Measurements from ENCODE around the gene STK40.

STK40 gene

GRCh38 chr1:36306210-36306901, 79.4 kb downstream of the STK40 start, which contains the start of gene SH3D21:
Gene SH3D21 (plus strand): TSS chr1:36306368. CDS start chr1:36306421, 53 bp downstream.
- Histone ChIP-seq H3K27me3 (ENCODE audit: control insufficient read depth, insufficient read depth, low read length) (no peaks in the 10 kb centered on the region), H2AFZ (peak within 1 kb of the TSS; percentile 83), H3K4me2 (ENCODE audit: low read length) (peak within 1 kb of the TSS; percentile 84), H3K4me1 (no peaks in the 10 kb centered on the region), H3K9me3 (ENCODE audit: control insufficient read depth, low read length) (no peaks in the 10 kb centered on the region), H3K9ac (no peak within 1 kb of the TSS), H3K36me3 (ENCODE audit: control insufficient read depth, insufficient read depth, low read length) (no peaks in the 10 kb centered on the region), H3K79me2 (no peaks in the 10 kb centered on the region), H3K4me3 (ENCODE audit: low read depth, low read length) (peak within 1 kb of the TSS; percentile 51), H3K27ac (peak within 1 kb of the TSS; percentile 29)
- TF ChIP-seq CTCF (IDR thresholded peaks at IDR 0.05): no peak

GRCh38 chr1:36305915-36306209, 79.9 kb downstream of the STK40 start:
- no peaks in the 10 kb centered on the region for H3K4me1 ChIP-seq
- H3K36me3 ChIP-seq (ENCODE audit: control insufficient read depth, insufficient read depth, low read length): no peaks in the 10 kb centered on the region
- no peak overlapping the region for H2AFZ ChIP-seq
- H3K9ac ChIP-seq: no peak overlapping the region
- H3K27me3 ChIP-seq (ENCODE audit: control insufficient read depth, insufficient read depth, low read length): no peaks in the 10 kb centered on the region
- no peaks in the 10 kb centered on the region for H3K9me3 ChIP-seq (ENCODE audit: control insufficient read depth, low read length)
- H3K4me2 ChIP-seq (ENCODE audit: low read length): no peak overlapping the region
- H3K27ac ChIP-seq: no peak overlapping the region
- H3K79me2 ChIP-seq: no peaks in the 10 kb centered on the region
- H3K4me3 ChIP-seq (ENCODE audit: low read depth, low read length): peak overlapping the region; percentile 51
- no peak for TF ChIP-seq CTCF (IDR thresholded peaks at IDR 0.05)

GRCh38 chr1:36304970-36305914, 80.5 kb downstream of the STK40 start:
- TF ChIP-seq CTCF (IDR thresholded peaks at IDR 0.05): no peak
- H2AFZ ChIP-seq: no peak overlapping the region
- H3K4me2 ChIP-seq (ENCODE audit: low read length): no peak overlapping the region
- no peak overlapping the region for H3K27ac ChIP-seq
- H3K79me2 ChIP-seq: no peaks in the 10 kb centered on the region
- no peak overlapping the region for H3K4me3 ChIP-seq (ENCODE audit: low read depth, low read length)
- H3K9ac ChIP-seq: no peak overlapping the region
- no peaks in the 10 kb centered on the region for H3K9me3 ChIP-seq (ENCODE audit: control insufficient read depth, low read length)
- H3K27me3 ChIP-seq (ENCODE audit: control insufficient read depth, insufficient read depth, low read length): no peaks in the 10 kb centered on the region
- no peaks in the 10 kb centered on the region for H3K4me1 ChIP-seq
- H3K36me3 ChIP-seq (ENCODE audit: control insufficient read depth, insufficient read depth, low read length): no peaks in the 10 kb centered on the region

- no peak for TF ChIP-seq CTCF (IDR thresholded peaks at IDR 0.05)
- H3K27me3 ChIP-seq (ENCODE audit: control insufficient read depth, insufficient read depth, low read length): no peaks in the 10 kb centered on the region
- no peak overlapping the region for H2AFZ ChIP-seq
- H3K9ac ChIP-seq: no peak overlapping the region
- no peaks in the 10 kb centered on the region for H3K36me3 ChIP-seq (ENCODE audit: control insufficient read depth, insufficient read depth, low read length)
- no peaks in the 10 kb centered on the region for H3K9me3 ChIP-seq (ENCODE audit: control insufficient read depth, low read length)
- no peaks in the 10 kb centered on the region for H3K79me2 ChIP-seq
- H3K27ac ChIP-seq: no peak overlapping the region
- H3K4me1 ChIP-seq: no peaks in the 10 kb centered on the region
- no peak overlapping the region for H3K4me2 ChIP-seq (ENCODE audit: low read length)
- H3K4me3 ChIP-seq (ENCODE audit: low read depth, low read length): no peak overlapping the region
Observed at GRCh38 chr1:36304521-36304920, 81.2 kb downstream of the STK40 start.
